Skeletal muscle satellite cell (primary cell): Measurements from ENCODE around the gene RAD9A.

ENCODE experiments used
- H3K27me3 ChIP-seq: 2 replicates; pipeline ENCODE4 v1.7.0; 2013; ENCODE audit warnings: low read length; ENCODE audit not compliant: control insufficient read depth, insufficient read depth
- H3K36me3 ChIP-seq: 2 replicates; pipeline ENCODE4 v1.7.0; 2013; ENCODE audit warnings: mild to moderate bottlenecking, control low read depth, low read length; ENCODE audit not compliant: insufficient read depth
- H3K4me1 ChIP-seq: 2 replicates; pipeline ENCODE4 v1.7.0; 2013; ENCODE audit warnings: low read length; ENCODE audit not compliant: control insufficient read depth, insufficient read depth
- H3K4me2 ChIP-seq: 2 replicates; pipeline ENCODE4 v1.7.0; 2013; ENCODE audit warnings: mild to moderate bottlenecking, low read length
- H3K4me3 ChIP-seq: 2 replicates; pipeline ENCODE4 v1.7.0; 2013; ENCODE audit warnings: low read length
- H3K9ac ChIP-seq: 2 replicates; pipeline ENCODE4 v1.7.0; 2013; ENCODE audit warnings: mild to moderate bottlenecking, low read depth, low read length, moderate library complexity
- H3K9me3 ChIP-seq: replicated peaks from 2 replicates; pipeline ENCODE4 v1.7.0; 2013; ENCODE audit warnings: mild to moderate bottlenecking, control low read depth, low read length

RAD9A gene

GRCh38 chr11:67428052-67429001 lies 36.5 kb downstream of the RAD9A start, which contains the start of gene RPS6KB2:
TSS of gene RPS6KB2 (plus strand) at chr11:67428494. CDS start at chr11:67428546, 52 bp downstream.
- Histone ChIP-seq H3K4me2 (peak within 1 kb of the TSS; percentile 92), H3K36me3 (peaks cover 17% of the 10 kb centered on the region), H3K4me1 (peaks cover 11% of the 10 kb centered on the region), H3K9ac (peak within 1 kb of the TSS; percentile 94), H3K9me3 (no peaks in the 10 kb centered on the region), H3K27me3 (no peaks in the 10 kb centered on the region), H3K4me3 (peak within 1 kb of the TSS; percentile 96)

DNA sequence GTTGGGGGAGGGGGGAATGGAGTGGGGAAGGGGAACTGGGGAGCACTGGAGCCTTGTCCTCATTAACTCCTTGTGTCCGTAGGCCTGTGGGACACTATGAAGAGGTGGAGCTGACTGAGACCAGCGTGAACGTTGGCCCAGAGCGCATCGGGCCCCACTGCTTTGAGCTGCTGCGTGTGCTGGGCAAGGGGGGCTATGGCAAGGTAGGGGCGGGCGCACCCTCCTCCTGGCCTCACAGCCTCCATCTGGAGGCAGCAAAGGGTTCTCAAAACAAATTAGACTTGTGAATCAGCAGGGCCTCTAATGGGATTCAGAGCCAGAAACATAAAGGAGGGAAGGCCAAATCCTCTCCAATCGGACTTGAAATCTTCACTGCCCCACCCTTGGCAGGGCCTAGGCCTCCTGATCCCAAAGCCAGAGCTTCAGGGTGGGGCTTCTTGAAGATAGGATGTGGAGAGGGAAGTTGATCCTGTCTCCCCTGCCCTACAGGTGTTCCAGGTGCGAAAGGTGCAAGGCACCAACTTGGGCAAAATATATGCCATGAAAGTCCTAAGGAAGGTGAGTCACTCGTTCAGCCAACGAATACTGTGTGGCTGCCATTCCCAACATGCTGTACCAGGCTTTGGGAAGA lies 37.4 kb downstream of the RAD9A start:
- H3K9ac ChIP-seq: peak overlapping the region; percentile 94

GRCh38 chr11:67429722-67430121 lies 37.9 kb downstream of the RAD9A start:
- Histone ChIP-seq H3K9ac (no peak overlapping the region), H3K4me3 (no peak overlapping the region), H3K36me3 (peaks cover 31% of the 10 kb centered on the region)

More for the DNA sequence above, 37.4 kb downstream of the RAD9A start:
- Histone ChIP-seq H3K9me3 (no peaks in the 10 kb centered on the region), H3K36me3 (peaks cover 25% of the 10 kb centered on the region), H3K27me3 (no peaks in the 10 kb centered on the region), H3K4me1 (peaks cover 11% of the 10 kb centered on the region), H3K4me3 (peak overlapping the region; percentile 96), H3K4me2 (peak overlapping the region; percentile 92)

GRCh38 chr11:67431346-67432249 lies 39.8 kb downstream of the RAD9A start:
- no peak overlapping the region for H3K9ac ChIP-seq
- peaks cover 15% of the 10 kb centered on the region for H3K4me1 ChIP-seq
- H3K27me3 ChIP-seq: no peaks in the 10 kb centered on the region
- H3K36me3 ChIP-seq: peaks cover 42% of the 10 kb centered on the region
- no peaks in the 10 kb centered on the region for H3K9me3 ChIP-seq
- H3K4me2 ChIP-seq: no peak overlapping the region
- H3K4me3 ChIP-seq: no peak overlapping the region

More at GRCh38 chr11:67429722-67430121, 37.9 kb downstream of the RAD9A start:
- Histone ChIP-seq H3K27me3 (no peaks in the 10 kb centered on the region), H3K9me3 (no peaks in the 10 kb centered on the region), H3K4me1 (peaks cover 11% of the 10 kb centered on the region), H3K4me2 (peak overlapping the region; percentile 92)

DNA sequence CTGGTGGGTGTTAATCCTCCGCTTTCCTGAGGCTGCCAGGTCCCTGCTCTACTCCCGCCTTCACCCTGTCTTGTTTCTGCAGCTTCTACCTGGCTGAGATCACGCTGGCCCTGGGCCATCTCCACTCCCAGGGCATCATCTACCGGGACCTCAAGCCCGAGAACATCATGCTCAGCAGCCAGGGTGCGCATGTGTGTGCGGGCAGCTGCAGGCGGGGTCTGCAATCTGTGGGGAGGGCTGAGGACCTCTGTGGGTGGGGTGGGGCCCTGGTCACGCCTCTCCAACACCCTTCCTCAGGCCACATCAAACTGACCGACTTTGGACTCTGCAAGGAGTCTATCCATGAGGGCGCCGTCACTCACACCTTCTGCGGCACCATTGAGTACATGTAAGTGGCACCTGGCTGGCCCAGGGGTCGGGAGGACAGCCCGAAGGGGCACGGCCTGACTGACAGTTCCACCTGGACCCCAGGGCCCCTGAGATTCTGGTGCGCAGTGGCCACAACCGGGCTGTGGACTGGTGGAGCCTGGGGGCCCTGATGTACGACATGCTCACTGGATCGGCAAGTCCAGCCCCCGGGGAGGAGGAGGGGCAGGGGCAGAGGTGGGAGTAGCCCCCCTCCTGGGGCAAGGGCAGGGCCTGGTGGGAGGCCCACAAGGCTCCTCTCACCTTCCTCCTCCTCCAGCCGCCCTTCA lies 41.0 kb downstream of the RAD9A start:
- Histone ChIP-seq H3K4me1 (peaks cover 11% of the 10 kb centered on the region), H3K9me3 (no peaks in the 10 kb centered on the region), H3K36me3 (peaks cover 50% of the 10 kb centered on the region), H3K4me3 (no peak overlapping the region), H3K27me3 (no peaks in the 10 kb centered on the region), H3K4me2 (no peak overlapping the region), H3K9ac (no peak overlapping the region)

DNA sequence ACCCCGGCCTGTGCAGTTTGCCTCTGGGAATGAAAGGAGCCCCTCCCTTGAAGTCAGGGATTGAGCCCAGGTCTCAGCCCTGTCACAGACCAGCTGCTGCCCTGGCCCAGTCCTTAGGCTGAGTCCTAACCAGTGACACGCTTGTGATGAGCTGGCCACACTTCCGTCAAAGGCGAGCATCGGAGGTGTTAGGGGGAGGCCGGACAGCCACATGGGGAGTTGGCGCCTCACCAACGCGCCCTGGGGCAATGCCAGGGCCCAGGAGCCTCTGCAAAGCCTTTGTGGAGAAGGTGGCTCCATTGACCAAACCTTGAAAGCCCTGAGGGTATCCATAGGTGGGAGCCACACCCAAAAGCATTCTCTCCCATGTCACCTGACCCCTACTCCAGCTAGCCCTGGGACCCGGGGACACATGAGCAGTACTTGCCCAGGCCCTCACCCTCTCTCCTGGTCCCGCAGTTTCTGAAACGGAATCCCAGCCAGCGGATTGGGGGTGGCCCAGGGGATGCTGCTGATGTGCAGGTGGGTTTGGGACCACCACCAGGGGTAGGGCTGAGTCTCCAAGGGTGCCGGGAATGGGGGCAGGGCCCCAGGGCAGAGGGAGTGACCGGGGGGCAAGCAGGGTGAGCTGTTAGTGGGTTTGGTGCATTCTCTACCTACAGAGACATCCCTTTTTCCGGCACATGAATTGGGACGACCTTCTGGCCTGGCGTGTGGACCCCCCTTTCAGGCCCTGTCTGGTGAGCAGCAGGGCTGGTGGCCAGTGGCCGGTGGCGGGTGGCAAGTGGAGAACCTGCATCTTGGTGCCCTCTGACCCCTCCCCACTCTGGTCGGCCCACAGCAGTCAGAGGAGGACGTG lies 42.0 kb downstream of the RAD9A start:
- no peaks in the 10 kb centered on the region for H3K9me3 ChIP-seq
- H3K4me2 ChIP-seq: no peak overlapping the region
- no peak overlapping the region for H3K9ac ChIP-seq
- H3K36me3 ChIP-seq: peaks cover 55% of the 10 kb centered on the region
- H3K4me3 ChIP-seq: no peak overlapping the region
- peaks cover 11% of the 10 kb centered on the region for H3K4me1 ChIP-seq
- H3K27me3 ChIP-seq: no peaks in the 10 kb centered on the region

- no peak overlapping the region for H3K4me2 ChIP-seq
- H3K4me3 ChIP-seq: no peak overlapping the region
- H3K9ac ChIP-seq: no peak overlapping the region
- no peaks in the 10 kb centered on the region for H3K9me3 ChIP-seq
- H3K36me3 ChIP-seq: peaks cover 56% of the 10 kb centered on the region
- H3K4me1 ChIP-seq: peaks cover 11% of the 10 kb centered on the region
- H3K27me3 ChIP-seq: no peaks in the 10 kb centered on the region
Observed at GRCh38 chr11:67434395-67434881, 42.7 kb downstream of the RAD9A start.

DNA sequence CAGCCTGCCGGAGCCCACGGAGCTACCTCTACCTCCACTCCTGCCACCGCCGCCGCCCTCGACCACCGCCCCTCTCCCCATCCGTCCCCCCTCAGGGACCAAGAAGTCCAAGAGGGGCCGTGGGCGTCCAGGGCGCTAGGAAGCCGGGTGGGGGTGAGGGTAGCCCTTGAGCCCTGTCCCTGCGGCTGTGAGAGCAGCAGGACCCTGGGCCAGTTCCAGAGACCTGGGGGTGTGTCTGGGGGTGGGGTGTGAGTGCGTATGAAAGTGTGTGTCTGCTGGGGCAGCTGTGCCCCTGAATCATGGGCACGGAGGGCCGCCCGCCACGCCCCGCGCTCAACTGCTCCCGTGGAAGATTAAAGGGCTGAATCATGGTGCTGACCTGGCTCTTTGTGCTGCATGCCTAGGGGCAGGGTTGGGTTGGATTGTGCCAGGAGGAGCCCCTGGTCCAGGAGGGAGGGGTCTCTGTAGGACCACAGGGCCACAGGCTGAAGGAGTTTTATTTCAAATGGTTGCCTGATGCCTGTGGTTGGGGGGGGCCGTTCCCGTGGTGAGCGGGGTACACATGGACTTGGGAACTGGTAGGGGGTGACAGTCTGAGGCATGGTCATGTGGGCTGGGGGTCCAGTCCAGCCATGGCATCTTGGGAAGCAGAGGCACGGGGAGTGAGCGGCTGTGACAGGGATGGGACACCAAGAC lies 43.4 kb downstream of the RAD9A start:
- Histone ChIP-seq H3K4me1 (peaks cover 17% of the 10 kb centered on the region), H3K36me3 (peaks cover 63% of the 10 kb centered on the region), H3K27me3 (no peaks in the 10 kb centered on the region), H3K9me3 (no peaks in the 10 kb centered on the region), H3K9ac (no peak overlapping the region), H3K4me2 (no peak overlapping the region), H3K4me3 (no peak overlapping the region)

GRCh38 chr11:67435727-67436458 lies 44.1 kb downstream of the RAD9A start:
- Histone ChIP-seq H3K9me3 (no peaks in the 10 kb centered on the region), H3K4me2 (no peak overlapping the region), H3K4me1 (peaks cover 18% of the 10 kb centered on the region), H3K27me3 (no peaks in the 10 kb centered on the region), H3K4me3 (no peak overlapping the region), H3K36me3 (peaks cover 68% of the 10 kb centered on the region), H3K9ac (no peak overlapping the region)
